Activated naive CD4-positive, alpha-beta T cell treated with anti-CD3 and anti-CD28 coated beads, Interleukin-2, amount 50 U/mL, for 24 hours (primary cell): ENCODE measurements around the gene NDUFS4.
"Not testable (repeated sequence)": the region's sequence is repeated elsewhere in the genome, so short reads cannot be mapped to it uniquely, and the experiment has no call there.

Experiments
- H3K27ac Mint-ChIP-seq: one replicate; pipeline ENCODE4 v1.8.0; 2021; ENCODE audit warnings: mild to moderate bottlenecking, mixed read lengths
- H3K27me3 Mint-ChIP-seq: one replicate; pipeline ENCODE4 v1.8.0; 2021; ENCODE audit warnings: mixed read lengths
- H3K36me3 Mint-ChIP-seq: one replicate; pipeline ENCODE4 v1.8.0; 2021; ENCODE audit warnings: mixed read lengths
- H3K4me1 Mint-ChIP-seq: one replicate; pipeline ENCODE4 v1.8.0; 2021; ENCODE audit warnings: mixed read lengths
- H3K4me3 Mint-ChIP-seq: one replicate; pipeline ENCODE4 v1.8.0; 2021; ENCODE audit warnings: mild to moderate bottlenecking, mixed read lengths
- H3K9me3 Mint-ChIP-seq: one replicate; pipeline ENCODE4 v1.8.0; 2021; ENCODE audit warnings: mixed read lengths

Gene NDUFS4

GRCh38 chr5:53603009-53603687 lies 42.7 kb downstream of the NDUFS4 start:
- no peaks in the 10 kb centered on the region for H3K9me3 Mint-ChIP-seq
- H3K4me3 Mint-ChIP-seq, result no peak overlapping the region
- no peak overlapping the region for H3K27ac Mint-ChIP-seq
- peaks cover 7% of the 10 kb centered on the region for H3K4me1 Mint-ChIP-seq
- H3K27me3 Mint-ChIP-seq, result no peaks in the 10 kb centered on the region
- peaks cover 21% of the 10 kb centered on the region for H3K36me3 Mint-ChIP-seq

- peaks cover 16% of the 10 kb centered on the region for H3K4me1 Mint-ChIP-seq
- no peaks in the 10 kb centered on the region for H3K27me3 Mint-ChIP-seq
- peaks cover 29% of the 10 kb centered on the region for H3K36me3 Mint-ChIP-seq
- H3K27ac Mint-ChIP-seq, result no peak overlapping the region
- H3K9me3 Mint-ChIP-seq, result no peaks in the 10 kb centered on the region
- H3K4me3 Mint-ChIP-seq, result no peak overlapping the region
Observed at GRCh38 chr5:53604309-53604708, 43.9 kb downstream of the NDUFS4 start.

- Mint-ChIP-seq H3K4me1 (peaks cover 30% of the 10 kb centered on the region), H3K36me3 (peaks cover 30% of the 10 kb centered on the region), H3K9me3 (no peaks in the 10 kb centered on the region), H3K27ac (no peak overlapping the region), H3K4me3 (no peak overlapping the region), H3K27me3 (no peaks in the 10 kb centered on the region)
Observed at GRCh38 chr5:53607886-53608285, 47.4 kb downstream of the NDUFS4 start.

- H3K27me3 Mint-ChIP-seq, H3K27ac Mint-ChIP-seq, H3K9me3 Mint-ChIP-seq, H3K4me3 Mint-ChIP-seq: not testable (repeated sequence)
- Mint-ChIP-seq H3K36me3 (peaks cover 30% of the 10 kb centered on the region), H3K4me1 (peaks cover 34% of the 10 kb centered on the region)
Observed at GRCh38 chr5:53608897-53609296, 48.5 kb downstream of the NDUFS4 start.

- Mint-ChIP-seq H3K4me1 (peaks cover 45% of the 10 kb centered on the region), H3K4me3 (no peak overlapping the region), H3K36me3 (peaks cover 26% of the 10 kb centered on the region), H3K9me3 (no peaks in the 10 kb centered on the region), H3K27me3 (no peaks in the 10 kb centered on the region), H3K27ac (no peak overlapping the region)
Observed at GRCh38 chr5:53613061-53613460, 52.6 kb downstream of the NDUFS4 start.

- H3K27ac Mint-ChIP-seq, result no peak overlapping the region
- H3K4me1 Mint-ChIP-seq, result peaks cover 44% of the 10 kb centered on the region
- no peaks in the 10 kb centered on the region for H3K27me3 Mint-ChIP-seq
- H3K9me3 Mint-ChIP-seq, result no peaks in the 10 kb centered on the region
- H3K36me3 Mint-ChIP-seq, result peaks cover 24% of the 10 kb centered on the region
- H3K4me3 Mint-ChIP-seq, result no peak overlapping the region
Observed at GRCh38 chr5:53613536-53613935, 53.1 kb downstream of the NDUFS4 start.

GRCh38 chr5:53614376-53614885 lies 54.0 kb downstream of the NDUFS4 start:
- peaks cover 16% of the 10 kb centered on the region for H3K36me3 Mint-ChIP-seq
- no peaks in the 10 kb centered on the region for H3K9me3 Mint-ChIP-seq
- no peak overlapping the region for H3K27ac Mint-ChIP-seq
- H3K27me3 Mint-ChIP-seq, result no peaks in the 10 kb centered on the region
- H3K4me3 Mint-ChIP-seq, result no peak overlapping the region
- H3K4me1 Mint-ChIP-seq, result peaks cover 36% of the 10 kb centered on the region

- Mint-ChIP-seq H3K4me1 (peaks cover 18% of the 10 kb centered on the region), H3K36me3 (peaks cover 14% of the 10 kb centered on the region), H3K9me3 (peaks cover 6% of the 10 kb centered on the region), H3K27ac (peak overlapping the region; percentile 56), H3K27me3 (no peaks in the 10 kb centered on the region), H3K4me3 (no peak overlapping the region)
Observed at GRCh38 chr5:53616939-53617549, 56.6 kb downstream of the NDUFS4 start.

- H3K36me3 Mint-ChIP-seq, result peaks cover 50% of the 10 kb centered on the region
- no peaks in the 10 kb centered on the region for H3K27me3 Mint-ChIP-seq
- no peak overlapping the region for H3K4me3 Mint-ChIP-seq
- no peaks in the 10 kb centered on the region for H3K9me3 Mint-ChIP-seq
- H3K4me1 Mint-ChIP-seq, result peaks cover 43% of the 10 kb centered on the region
- H3K27ac Mint-ChIP-seq, result no peak overlapping the region
Observed at GRCh38 chr5:53631251-53631650, 70.8 kb downstream of the NDUFS4 start.

- Mint-ChIP-seq H3K27me3 (no peaks in the 10 kb centered on the region), H3K4me3 (no peak overlapping the region), H3K27ac (no peak overlapping the region), H3K4me1 (peaks cover 7% of the 10 kb centered on the region), H3K36me3 (peaks cover 30% of the 10 kb centered on the region), H3K9me3 (no peaks in the 10 kb centered on the region)
Observed at GRCh38 chr5:53642061-53642460, 81.6 kb downstream of the NDUFS4 start.

GRCh38 chr5:53643445-53643844 lies 83.0 kb downstream of the NDUFS4 start:
- H3K27ac Mint-ChIP-seq, result no peak overlapping the region
- H3K4me1 Mint-ChIP-seq, result peaks cover 7% of the 10 kb centered on the region
- H3K36me3 Mint-ChIP-seq, result peaks cover 38% of the 10 kb centered on the region
- no peaks in the 10 kb centered on the region for H3K27me3 Mint-ChIP-seq
- H3K9me3 Mint-ChIP-seq, result no peaks in the 10 kb centered on the region
- H3K4me3 Mint-ChIP-seq, result no peak overlapping the region

GRCh38 chr5:53645078-53645477 lies 84.6 kb downstream of the NDUFS4 start:
- peaks cover 6% of the 10 kb centered on the region for H3K9me3 Mint-ChIP-seq

GRCh38 chr5:53649352-53649751 lies 88.9 kb downstream of the NDUFS4 start:
- peaks cover 6% of the 10 kb centered on the region for H3K9me3 Mint-ChIP-seq
- H3K4me1 Mint-ChIP-seq, result peaks cover 3% of the 10 kb centered on the region
- H3K4me3 Mint-ChIP-seq, result no peak overlapping the region
- H3K27me3 Mint-ChIP-seq, result no peaks in the 10 kb centered on the region
- H3K27ac Mint-ChIP-seq, result no peak overlapping the region
- peaks cover 39% of the 10 kb centered on the region for H3K36me3 Mint-ChIP-seq

More at GRCh38 chr5:53645078-53645477, 84.6 kb downstream of the NDUFS4 start:
- Mint-ChIP-seq H3K36me3 (peaks cover 43% of the 10 kb centered on the region), H3K27ac (no peak overlapping the region), H3K4me1 (peaks cover 5% of the 10 kb centered on the region), H3K27me3 (no peaks in the 10 kb centered on the region), H3K4me3 (no peak overlapping the region)

- H3K9me3 Mint-ChIP-seq, H3K27me3 Mint-ChIP-seq, H3K27ac Mint-ChIP-seq, H3K4me3 Mint-ChIP-seq, H3K4me1 Mint-ChIP-seq: not testable (repeated sequence)
- peaks cover 53% of the 10 kb centered on the region for H3K36me3 Mint-ChIP-seq
Observed at GRCh38 chr5:53660573-53660972, 100.1 kb downstream of the NDUFS4 start.

GRCh38 chr5:53665313-53665712 lies 104.9 kb downstream of the NDUFS4 start:
- H3K4me1 Mint-ChIP-seq, H3K4me3 Mint-ChIP-seq, H3K27ac Mint-ChIP-seq, H3K9me3 Mint-ChIP-seq, H3K27me3 Mint-ChIP-seq: not testable (repeated sequence)
- peaks cover 54% of the 10 kb centered on the region for H3K36me3 Mint-ChIP-seq

GRCh38 chr5:53667621-53668020 lies 107.2 kb downstream of the NDUFS4 start:
- no peaks in the 10 kb centered on the region for H3K27me3 Mint-ChIP-seq
- H3K9me3 Mint-ChIP-seq, result peaks cover 5% of the 10 kb centered on the region
- H3K4me3 Mint-ChIP-seq, result no peak overlapping the region
- no peak overlapping the region for H3K27ac Mint-ChIP-seq
- peaks cover 52% of the 10 kb centered on the region for H3K36me3 Mint-ChIP-seq
- H3K4me1 Mint-ChIP-seq, result peaks cover 3% of the 10 kb centered on the region
